Common myeloid progenitor, CD34-positive (primary cell): ENCODE measurements around the gene EPHB1.

Source experiments
- CTCF ChIA-PET: fragments of 350-600 bp; sonication (Branson Sonifier 250); formaldehyde crosslinking; loops from one replicate; lab custom pipeline; 2021; ENCODE audit warnings: antibody characterized with exemption; lab: Charles Lee
- POLR2A ChIA-PET: fragments of 350-600 bp; sonication (Branson Sonifier 250); formaldehyde crosslinking; loops from one replicate; lab custom pipeline; 2021; ENCODE audit warnings: antibody characterized with exemption; lab: Charles Lee
- DNase-seq, 3 donors: peaks; one replicate each; pipeline versions ENCODE4 v3.0.0 to v3.0.0-alpha.2; 2013
- H3K27ac ChIP-seq, 2 experiments: 1 replicate in 1 of 2; 2 replicates in 1 of 2; pipeline ENCODE4 v1.7.0; 2013; ENCODE audit warnings: inconsistent platforms in 2 of 2, low read length in 2 of 2, mild to moderate bottlenecking in 2 of 2, low read depth in 1 of 2, moderate library complexity in 1 of 2; ENCODE audit not compliant: severe bottlenecking in 2 of 2, insufficient read depth in 1 of 2, poor library complexity in 1 of 2
- H3K27me3 ChIP-seq, 5 experiments: replicated peaks in 2 of 5; 1 replicate in 3 of 5; 2 replicates in 2 of 5; pipeline versions ENCODE4 v1.6.1 to v1.7.0; 2013; ENCODE audit warnings: low read length in 4 of 5, mild to moderate bottlenecking in 2 of 5, moderate library complexity in 2 of 5, inconsistent platforms in 1 of 5; ENCODE audit not compliant: insufficient read depth in 5 of 5, control insufficient read depth in 4 of 5
- H3K36me3 ChIP-seq, 4 experiments: 1 replicate in 2 of 4; 2 replicates in 2 of 4; pipeline versions ENCODE4 v1.6.1 to v1.7.0; 2013; ENCODE audit warnings: low read length in 3 of 4, control low read depth in 1 of 4, mild to moderate bottlenecking in 1 of 4; ENCODE audit not compliant: control insufficient read depth in 4 of 4, insufficient read depth in 4 of 4
- H3K4me1 ChIP-seq, 4 experiments: 1 replicate in 3 of 4; 2 replicates in 1 of 4; pipeline versions ENCODE4 v1.6.1 to v1.7.1; 2013; ENCODE audit warnings: low read length in 3 of 4, mild to moderate bottlenecking in 3 of 4, control low read depth in 1 of 4, inconsistent platforms in 1 of 4, moderate library complexity in 1 of 4; ENCODE audit not compliant: control insufficient read depth in 4 of 4, insufficient read depth in 4 of 4; ENCODE audit errors: control extremely low read depth in 1 of 4
- H3K4me3 ChIP-seq, 7 experiments: 1 replicate in 4 of 7; 2 replicates in 3 of 7; pipeline versions ENCODE4 v1.5.1 to v1.7.0; 2013; ENCODE audit warnings: mild to moderate bottlenecking in 7 of 7, low read length in 6 of 7, moderate library complexity in 6 of 7, inconsistent platforms in 2 of 7, low read depth in 2 of 7, control low read depth in 1 of 7; ENCODE audit not compliant: insufficient read depth in 4 of 7, control insufficient read depth in 1 of 7; ENCODE audit errors: extremely low read depth in 1 of 7
- H3K9me3 ChIP-seq, 5 experiments: 1 replicate in 4 of 5; 2 replicates in 1 of 5; pipeline versions ENCODE4 v1.6.1 to v1.7.1; 2013; ENCODE audit warnings: low read length in 4 of 5, mild to moderate bottlenecking in 2 of 5, inconsistent platforms in 1 of 5, low read depth in 1 of 5, moderate library complexity in 1 of 5; ENCODE audit not compliant: control insufficient read depth in 4 of 5, insufficient read depth in 2 of 5; ENCODE audit errors: control extremely low read depth in 1 of 5
- WGBS: methylation state at CpG from one replicate; pipeline ENCODE4 v1.1.5; 2013; ENCODE audit not compliant: insufficient coverage; 5-methylcytosine and 5-hydroxymethylcytosine counted together

EPHB1 gene

DNA sequence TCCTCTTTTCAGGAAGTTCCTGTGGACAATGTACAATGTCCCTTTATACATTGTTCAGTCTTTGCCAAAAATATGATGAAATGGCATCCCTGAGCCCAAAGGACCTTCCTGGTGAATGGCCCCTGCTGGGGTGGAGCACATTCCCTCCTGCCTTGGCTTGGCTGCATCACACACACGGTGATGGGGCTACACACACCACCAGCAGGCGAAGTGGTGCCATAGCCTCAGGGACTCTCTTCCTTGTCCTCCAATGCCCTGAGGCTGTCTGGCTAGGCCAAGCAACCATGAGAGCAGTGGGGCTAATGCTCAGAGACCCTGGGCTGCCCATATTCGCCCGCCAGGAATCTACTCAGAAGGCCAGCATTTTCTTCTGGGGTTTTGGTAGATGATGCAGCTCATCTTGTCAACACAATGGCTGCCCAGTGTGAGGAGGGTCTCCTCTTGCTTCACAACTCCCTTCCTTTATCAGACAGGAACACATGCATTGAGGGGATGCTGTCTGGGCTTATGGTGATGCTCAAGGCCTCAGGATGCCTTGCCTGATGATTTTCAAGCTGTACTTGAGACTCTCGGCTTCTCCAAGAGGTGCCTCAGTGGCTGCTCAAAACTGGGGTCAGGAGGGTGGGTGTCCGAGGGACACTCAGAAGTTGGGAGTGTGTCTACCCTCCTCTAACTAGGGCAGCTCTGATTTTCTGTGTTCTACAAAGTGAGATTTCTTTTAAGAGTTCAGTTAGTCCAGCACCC, 40.9 kb upstream of the EPHB1 start:
- Histone ChIP-seq H3K36me3 (no peaks in the 10 kb centered on the region), H3K27ac (no peak overlapping the region), H3K4me1 (no peaks in the 10 kb centered on the region), H3K9me3 (no peaks in the 10 kb centered on the region), H3K4me3 (no peak overlapping the region), H3K27me3 (peaks cover 0 to 3% (median 0%) of the 10 kb centered on the region in 5 experiments)
- ChIA-PET CTCF (interaction anchor here (0.7 to 2.4 kb wide), 14 partner anchors 9 to 153 kb away, joined by 3 to 15 read pairs (median 5); no protein-coding TSS in a partner anchor), POLR2A (interaction anchor here (0.6 kb wide), 1 partner anchor 46 kb away, joined by 3 read pairs; no protein-coding TSS in a partner anchor)
- 70% methylated on average over 5 of the region's 6 CpGs for WGBS
- DNase-seq: no peak

DNA sequence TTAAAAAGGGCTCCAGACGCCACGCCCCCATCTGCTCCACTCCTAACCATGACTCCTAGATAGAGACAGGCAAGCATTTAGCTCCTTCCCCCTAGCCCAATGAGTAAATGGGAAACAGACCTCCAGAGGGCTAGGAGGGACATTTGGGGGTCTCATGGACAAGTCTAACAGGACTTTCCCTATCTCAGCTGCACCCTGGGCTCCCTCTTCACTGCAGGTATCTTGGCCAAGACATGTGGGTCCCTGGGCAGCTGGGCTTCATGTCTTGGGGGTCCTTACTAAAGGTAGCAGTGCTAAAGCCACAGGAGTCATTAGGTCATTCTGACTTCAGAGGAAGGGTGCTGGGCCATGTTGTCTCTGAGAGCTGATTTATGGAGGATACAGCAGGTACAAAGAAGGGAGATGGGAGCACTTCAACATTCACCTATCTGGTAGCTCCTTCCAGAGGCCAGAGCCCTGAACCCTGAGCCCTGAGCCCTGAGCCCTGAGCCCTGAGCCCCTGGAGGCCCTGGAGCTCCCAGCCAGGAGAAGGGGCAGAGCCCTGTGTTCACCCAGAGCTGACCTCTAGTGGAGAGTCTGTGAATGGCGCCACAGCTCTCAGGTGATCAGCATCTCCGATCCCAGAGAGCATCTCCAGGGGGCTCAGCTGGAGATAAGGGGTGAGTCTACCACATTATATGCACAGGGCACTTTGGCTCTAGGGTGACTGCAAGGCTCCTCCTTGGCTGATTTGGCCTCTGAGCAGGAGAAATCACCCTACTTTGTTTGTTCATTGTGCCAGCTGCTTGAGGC, 40.1 kb upstream of the EPHB1 start:
- no peak overlapping the region for H3K27ac ChIP-seq
- WGBS: 0% methylated on average over 1 of the region's 4 CpGs
- H3K36me3 ChIP-seq: no peaks in the 10 kb centered on the region
- no peaks in the 10 kb centered on the region for H3K4me1 ChIP-seq
- no peak overlapping the region for H3K4me3 ChIP-seq
- POLR2A ChIA-PET: interaction anchor here (0.6 kb wide), 1 partner anchor 47 kb away, joined by 3 read pairs; no protein-coding TSS in a partner anchor
- H3K9me3 ChIP-seq: no peaks in the 10 kb centered on the region
- peaks cover 0 to under 1% (median 0%) of the 10 kb centered on the region in 5 experiments for H3K27me3 ChIP-seq
- CTCF ChIA-PET: interaction anchor here (0.7 to 2.4 kb wide), 23 partner anchors 8 to 746 kb away, joined by 3 to 15 read pairs (median 3); no protein-coding TSS in a partner anchor
- peak; percentile 39 to 60 (median 46) for DNase-seq

DNA sequence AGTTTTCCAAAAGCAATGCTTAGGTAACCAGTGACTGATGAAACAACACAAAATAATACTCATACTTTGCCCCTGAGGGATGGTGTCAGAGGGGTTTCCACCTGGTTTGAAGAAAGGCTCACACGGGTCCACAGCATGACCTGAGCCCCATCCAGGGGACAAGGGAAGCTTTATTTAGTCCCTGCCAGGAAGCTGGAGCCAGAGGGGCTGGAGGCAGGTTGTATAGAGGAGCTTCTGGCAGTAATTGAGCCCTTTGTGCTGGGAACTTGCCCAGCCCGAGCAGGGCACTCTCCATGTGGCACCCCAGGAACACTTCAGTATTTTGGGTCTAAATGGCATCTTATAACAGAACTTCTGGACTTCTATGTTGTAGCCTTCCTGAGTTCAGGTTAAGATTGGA, 39.2 kb upstream of the EPHB1 start:
- no peaks in the 10 kb centered on the region for H3K4me1 ChIP-seq
- DNase-seq: no peak
- CTCF ChIA-PET: interaction anchor here (0.8 to 2.4 kb wide), 15 partner anchors 8 to 164 kb away, joined by 3 to 15 read pairs (median 4); no protein-coding TSS in a partner anchor
- no peaks in the 10 kb centered on the region for H3K9me3 ChIP-seq
- POLR2A ChIA-PET: no interaction called here
- 83% methylated on average over 2 of the region's 2 CpGs for WGBS
- no peak overlapping the region for H3K27ac ChIP-seq
- H3K4me3 ChIP-seq: no peak overlapping the region
- H3K27me3 ChIP-seq: no peaks in the 10 kb centered on the region
- H3K36me3 ChIP-seq: no peaks in the 10 kb centered on the region

DNA sequence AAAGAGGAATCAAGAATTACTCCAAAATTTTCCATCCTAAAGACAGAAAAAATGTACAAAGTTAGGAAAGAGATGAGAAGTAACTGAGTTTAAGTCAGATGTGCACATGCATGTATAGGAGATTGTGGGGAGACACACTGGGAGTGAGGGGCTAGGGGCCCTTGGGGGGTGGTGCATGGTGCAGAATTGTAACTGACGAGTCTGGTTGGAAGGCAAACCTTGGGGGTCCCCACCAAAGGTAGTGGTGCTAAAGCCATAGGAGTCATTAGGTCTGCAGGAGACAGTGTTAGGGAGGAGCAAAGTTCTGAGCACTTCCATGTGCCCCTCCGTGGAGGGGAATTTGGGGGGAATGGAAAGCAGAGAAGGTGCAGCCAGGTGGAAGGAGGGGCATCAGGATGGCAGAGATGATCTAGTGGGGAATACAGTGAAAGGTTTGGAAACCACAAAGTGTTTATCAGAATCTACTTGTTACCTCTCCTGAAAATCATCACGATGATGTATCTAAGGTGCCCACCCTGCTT, 37.5 kb upstream of the EPHB1 start:
- Histone ChIP-seq H3K9me3 (no peaks in the 10 kb centered on the region), H3K36me3 (no peaks in the 10 kb centered on the region), H3K27me3 (no peaks in the 10 kb centered on the region), H3K4me1 (no peaks in the 10 kb centered on the region), H3K27ac (no peak overlapping the region), H3K4me3 (no peak overlapping the region)
- no peak for DNase-seq
- ChIA-PET CTCF (interaction anchor here (2.0 kb wide), 1 partner anchor 157 kb away, joined by 5 read pairs; no protein-coding TSS in a partner anchor), POLR2A (no interaction called here)
- WGBS: 87% methylated on average over 3 of the region's 3 CpGs

DNA sequence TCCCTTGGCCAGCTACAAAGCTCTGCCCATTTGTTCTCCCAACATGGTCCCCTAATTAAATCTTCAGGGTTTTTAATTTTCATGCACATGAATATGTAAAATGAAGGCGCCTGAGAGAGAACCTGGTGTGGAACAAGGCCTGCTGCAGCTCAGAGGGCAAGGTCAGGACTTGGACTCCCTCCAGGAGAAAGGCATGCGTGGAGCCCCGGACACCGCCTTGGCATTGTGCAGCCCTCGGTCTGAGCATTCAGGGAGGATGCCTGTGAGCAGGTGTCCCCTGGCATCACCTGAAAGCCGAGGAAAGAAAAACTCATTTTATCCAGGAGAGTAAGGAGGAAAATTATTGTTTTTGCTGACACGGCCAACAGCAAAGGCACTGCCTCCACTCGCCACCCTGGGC, 33.8 kb upstream of the EPHB1 start:
- POLR2A ChIA-PET: no interaction called here
- no peaks in the 10 kb centered on the region for H3K9me3 ChIP-seq
- CTCF ChIA-PET: no interaction called here
- no peaks in the 10 kb centered on the region for H3K4me1 ChIP-seq
- DNase-seq: no peak
- WGBS: 91% methylated on average over 5 of the region's 8 CpGs
- H3K4me3 ChIP-seq: no peak overlapping the region
- no peak overlapping the region for H3K27ac ChIP-seq
- H3K27me3 ChIP-seq: no peaks in the 10 kb centered on the region
- no peaks in the 10 kb centered on the region for H3K36me3 ChIP-seq

DNA sequence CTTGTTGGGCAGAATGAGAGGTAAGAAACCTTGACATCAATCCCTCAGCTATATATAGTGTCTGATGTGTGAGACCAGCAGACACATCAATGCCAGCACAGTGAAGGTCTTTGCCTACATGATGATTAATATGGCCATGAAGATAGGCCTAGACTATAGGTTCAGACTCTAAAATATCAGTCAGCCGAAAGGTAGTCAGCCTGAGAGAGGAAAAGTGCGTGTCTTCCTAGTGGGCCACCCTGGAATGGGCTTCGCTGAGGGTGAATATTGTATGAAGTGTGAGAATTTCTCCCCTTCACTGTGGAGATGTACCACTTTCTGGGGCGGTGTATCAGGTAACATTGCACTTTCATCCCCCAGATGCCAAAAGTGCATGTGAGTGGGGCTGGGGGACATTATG, 33.0 kb upstream of the EPHB1 start:
- Histone ChIP-seq H3K4me3 (no peak overlapping the region), H3K27ac (no peak overlapping the region), H3K27me3 (no peaks in the 10 kb centered on the region), H3K36me3 (no peaks in the 10 kb centered on the region), H3K4me1 (no peaks in the 10 kb centered on the region), H3K9me3 (no peaks in the 10 kb centered on the region)
- WGBS: 97% methylated on average over 3 of the region's 4 CpGs
- ChIA-PET POLR2A (no interaction called here), CTCF (no interaction called here)
- DNase-seq: no peak
